Panc1 (cell line): ENCODE measurements around the gene BRIX1. TPM values are rescaled to one million over a fixed set of nuclear protein-coding genes. Genes with fewer than 3 reads are reported as not detected.

Source experiments
- ATAC-seq: fragments of 200-7000 bp; cut with Tn5 transposase; 2 replicates; pipeline ENCODE4 v1.9.1; 2020; ENCODE audit warnings: mild to moderate bottlenecking, moderate library complexity
- BruUV-seq: library from RNA; stranded (reverse); fragments of 400-500 nt; replicated peaks from 2 replicates; lab custom pipeline; 2021; lab: Mats Ljungman, UMichigan
- CTCF ChIA-PET: fragments of 300-600 bp; sonication (Branson Sonifier 250); formaldehyde crosslinking; loops from one replicate; lab custom pipeline; 2022; ENCODE audit warnings: antibody characterized with exemption; lab: Charles Lee
- POLR2A ChIA-PET: fragments of 300-600 bp; sonication (Branson Sonifier 250); formaldehyde crosslinking; loops from one replicate; lab custom pipeline; 2022; ENCODE audit warnings: antibody characterized with exemption; lab: Charles Lee
- DNase-seq: peaks from one replicate; pipeline ENCODE4 v3.0.0-alpha.2; 2010; ENCODE audit warnings: low read depth, low spot score
- H3K27ac ChIP-seq: 2 replicates; pipeline ENCODE4 v1.5.1; 2011; ENCODE audit warnings: mild to moderate bottlenecking, low read length, inconsistent platforms
- H3K27me3 ChIP-seq: fragments of 200-500 bp; sonication (Bioruptor generic); 2 replicates; pipeline ENCODE4 v1.6.0; 2014; ENCODE audit warnings: low read length, inconsistent platforms; ENCODE audit not compliant: control insufficient read depth, insufficient read depth
- H3K36me3 ChIP-seq: fragments of 200-500 bp; sonication (Bioruptor generic); 2 replicates; pipeline ENCODE4 v1.5.1; 2014; ENCODE audit warnings: inconsistent platforms, mild to moderate bottlenecking, low read length, moderate library complexity; ENCODE audit not compliant: control insufficient read depth, insufficient read depth
- H3K4me1 ChIP-seq: 2 replicates; pipeline ENCODE4 v1.5.1; 2011; ENCODE audit warnings: inconsistent platforms, mild to moderate bottlenecking, low read length, moderate library complexity; ENCODE audit not compliant: control insufficient read depth, insufficient read depth
- H3K4me3 ChIP-seq, 2 experiments: 2 replicates each; pipeline ENCODE4 v1.5.1; 2011 to 2012; ENCODE audit warnings: low read depth in 2 of 2, low read length in 2 of 2, mild to moderate bottlenecking in 2 of 2, inconsistent platforms in 1 of 2, moderate library complexity in 1 of 2
- H3K9me3 ChIP-seq: fragments of 200-500 bp; sonication (Bioruptor generic); 2 replicates; pipeline ENCODE4 v1.5.1; 2014; ENCODE audit warnings: low read depth, mild to moderate bottlenecking, inconsistent platforms, low read length, moderate library complexity; ENCODE audit not compliant: control insufficient read depth, insufficient read depth
- CTCF ChIP-seq: fragments of 450-650 bp; IDR thresholded peaks from 2 replicates; pipeline ENCODE4 v1.5.1; 2017; ENCODE audit warnings: mild to moderate bottlenecking
- POLR2AphosphoS5 ChIP-seq: IDR thresholded peaks from 2 replicates; pipeline ENCODE4 v1.6.1; 2012; ENCODE audit warnings: mild to moderate bottlenecking, low read depth, low read length, moderate library complexity
- REST ChIP-seq, 2 experiments: IDR thresholded peaks; 2 replicates each; pipeline ENCODE4 v1.6.1; 2011 to 2012; ENCODE audit warnings: low read depth in 2 of 2, control low read depth in 1 of 2, low read length in 1 of 2, mild to moderate bottlenecking in 1 of 2, moderate library complexity in 1 of 2; ENCODE audit not compliant: insufficient read depth in 1 of 2
- SIN3A ChIP-seq: IDR thresholded peaks from 2 replicates; pipeline ENCODE4 v1.6.1; 2012; ENCODE audit warnings: low read depth, mild to moderate bottlenecking, low read length, moderate library complexity, borderline replicate concordance; ENCODE audit not compliant: insufficient read depth
- TCF7L2 ChIP-seq: IDR thresholded peaks from 2 replicates; pipeline ENCODE4 v1.6.1; 2011; ENCODE audit warnings: mild to moderate bottlenecking, low read depth, low read length, inconsistent platforms
- in situ Hi-C: cut with HindIII; loops from 2 replicates; pipeline ENCODE4 v1.10.0; 2016; ENCODE audit warnings: low sequenced_read_pairs, low pct_unique_long_range_greater_than_20kb
- intact Hi-C: fragments of 100-400 bp; cut with micrococcal nuclease; formaldehyde crosslinking; loops from one replicate; pipeline ENCODE4 v1.10.0; 2022; ENCODE audit not compliant: unreplicated experiment
- total RNA-seq: library from RNA; stranded (reverse); gene quantifications from one replicate; pipeline ENCODE4 v1.2.1, GENCODE V29; 2021; ENCODE audit not compliant: unreplicated experiment

Gene BRIX1
- total RNA-seq, 1 experiment from 2014 or later = 46.6 TPM

- Histone ChIP-seq H3K36me3 (no peaks in the 10 kb centered on the region), H3K9me3 (no peaks in the 10 kb centered on the region), H3K27ac (no peak overlapping the region), H3K4me3 (no peak overlapping the region), H3K27me3 (no peaks in the 10 kb centered on the region; the same call in 1 of the 2 replicates), H3K4me1 (no peaks in the 10 kb centered on the region)
- in situ Hi-C loops = no loop called here
- no peak for ATAC-seq
- TF ChIP-seq SIN3A (no peak), TCF7L2 (no peak), POLR2AphosphoS5 (no peak), CTCF (no peak), REST (IDR thresholded peaks at IDR 0.05; ENCODE audit: insufficient read depth in 1 of 2, low read depth in 2 of 2, low read length in 1 of 2) (no peak)
- POLR2A ChIA-PET = interaction anchor here (0.6 kb wide), 1 partner anchor 20 kb away, joined by 3 read pairs; no protein-coding TSS in a partner anchor
- DNase-seq = no peak
- CTCF ChIA-PET = no interaction called here
- BruUV-seq = no TSS peak
- intact Hi-C loops = no loop called here
Measured at GRCh38 chr5:34870382-34870781, 45.1 kb upstream of the BRIX1 start.

- ATAC-seq (no peak), DNase-seq (no peak)
- no peak for TF ChIP-seq CTCF
- TF ChIP-seq POLR2AphosphoS5 = no peak
- TF ChIP-seq REST (IDR thresholded peaks at IDR 0.05; ENCODE audit: insufficient read depth in 1 of 2, low read depth in 2 of 2, low read length in 1 of 2) = no peak
- TF ChIP-seq SIN3A = no peak
- no peak for TF ChIP-seq TCF7L2
- ChIA-PET POLR2A (no interaction called here), CTCF (no interaction called here)
- Histone ChIP-seq H3K4me1 (no peaks in the 10 kb centered on the region), H3K27me3 (no peaks in the 10 kb centered on the region), H3K36me3 (no peaks in the 10 kb centered on the region), H3K4me3 (no peak overlapping the region), H3K9me3 (no peaks in the 10 kb centered on the region), H3K27ac (no peak overlapping the region)
- in situ Hi-C loops = no loop called here
- intact Hi-C loops = no loop called here
- no TSS peak for BruUV-seq
Measured at GRCh38 chr5:34876275-34876674, 39.2 kb upstream of the BRIX1 start.
